ENCODE measurements around the gene ELP2. TPM values are rescaled to one million over a fixed set of nuclear protein-coding genes. Genes with fewer than 3 reads are reported as not detected.

ELP2 gene
- total RNA-seq, 1 donor from 2014 or later: 96.2 TPM

DNA sequence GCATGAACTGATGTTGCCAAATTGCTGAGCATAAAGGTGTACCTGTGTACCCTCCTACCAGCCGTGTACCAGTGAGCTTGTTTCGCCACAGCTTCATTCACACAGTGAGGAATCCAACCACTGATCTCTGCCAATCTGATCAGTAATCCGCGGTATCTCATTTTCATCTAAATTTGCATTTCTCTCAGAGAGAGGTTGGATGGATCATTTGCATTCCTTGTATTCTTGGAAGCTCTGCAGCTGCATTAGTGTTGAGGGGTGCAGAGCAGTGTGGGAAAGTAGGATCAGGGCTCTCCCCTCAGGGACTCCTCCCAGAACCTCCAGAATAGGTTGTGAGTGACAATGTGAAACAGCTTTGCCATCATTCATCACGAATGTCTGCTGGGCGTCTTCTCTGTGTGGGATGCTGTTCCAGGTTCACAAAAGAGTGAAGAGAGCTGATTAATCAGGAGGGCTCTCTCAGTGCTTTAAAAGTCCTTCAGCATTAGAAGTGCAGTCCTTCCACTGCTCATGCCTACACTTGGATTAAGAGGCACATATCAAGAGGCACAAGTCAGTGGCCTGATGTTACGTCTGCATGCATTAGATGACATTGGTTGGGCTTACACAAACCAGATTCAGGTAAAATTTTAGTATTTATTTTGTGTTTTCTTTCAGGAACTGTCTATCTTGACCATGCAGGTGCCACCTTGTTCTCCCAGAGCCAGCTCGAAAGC, 65.1 kb downstream of the ELP2 start:
- TF ChIP-seq, protein P1, sequence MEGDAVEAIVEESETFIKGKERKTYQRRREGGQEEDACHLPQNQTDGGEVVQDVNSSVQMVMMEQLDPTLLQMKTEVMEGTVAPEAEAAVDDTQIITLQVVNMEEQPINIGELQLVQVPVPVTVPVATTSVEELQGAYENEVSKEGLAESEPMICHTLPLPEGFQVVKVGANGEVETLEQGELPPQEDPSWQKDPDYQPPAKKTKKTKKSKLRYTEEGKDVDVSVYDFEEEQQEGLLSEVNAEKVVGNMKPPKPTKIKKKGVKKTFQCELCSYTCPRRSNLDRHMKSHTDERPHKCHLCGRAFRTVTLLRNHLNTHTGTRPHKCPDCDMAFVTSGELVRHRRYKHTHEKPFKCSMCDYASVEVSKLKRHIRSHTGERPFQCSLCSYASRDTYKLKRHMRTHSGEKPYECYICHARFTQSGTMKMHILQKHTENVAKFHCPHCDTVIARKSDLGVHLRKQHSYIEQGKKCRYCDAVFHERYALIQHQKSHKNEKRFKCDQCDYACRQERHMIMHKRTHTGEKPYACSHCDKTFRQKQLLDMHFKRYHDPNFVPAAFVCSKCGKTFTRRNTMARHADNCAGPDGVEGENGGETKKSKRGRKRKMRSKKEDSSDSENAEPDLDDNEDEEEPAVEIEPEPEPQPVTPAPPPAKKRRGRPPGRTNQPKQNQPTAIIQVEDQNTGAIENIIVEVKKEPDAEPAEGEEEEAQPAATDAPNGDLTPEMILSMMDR (IDR thresholded peaks at IDR 0.05; ENCODE audit: partially characterized antibody, unreplicated experiment): no peak
- Mint-ChIP-seq H3K27ac (ENCODE audit: unreplicated experiment) (no peak overlapping the region), H3K9me3 (ENCODE audit: unreplicated experiment) (no peaks in the 10 kb centered on the region), H3K4me1 (ENCODE audit: low read depth, unreplicated experiment) (no peaks in the 10 kb centered on the region), H3K27me3 (ENCODE audit: unreplicated experiment) (peaks cover 2% of the 10 kb centered on the region), H3K4me3 (ENCODE audit: unreplicated experiment) (no peak overlapping the region), H3K36me3 (ENCODE audit: unreplicated experiment) (peaks cover 3% of the 10 kb centered on the region)
- no peak for DNase-seq

DNA sequence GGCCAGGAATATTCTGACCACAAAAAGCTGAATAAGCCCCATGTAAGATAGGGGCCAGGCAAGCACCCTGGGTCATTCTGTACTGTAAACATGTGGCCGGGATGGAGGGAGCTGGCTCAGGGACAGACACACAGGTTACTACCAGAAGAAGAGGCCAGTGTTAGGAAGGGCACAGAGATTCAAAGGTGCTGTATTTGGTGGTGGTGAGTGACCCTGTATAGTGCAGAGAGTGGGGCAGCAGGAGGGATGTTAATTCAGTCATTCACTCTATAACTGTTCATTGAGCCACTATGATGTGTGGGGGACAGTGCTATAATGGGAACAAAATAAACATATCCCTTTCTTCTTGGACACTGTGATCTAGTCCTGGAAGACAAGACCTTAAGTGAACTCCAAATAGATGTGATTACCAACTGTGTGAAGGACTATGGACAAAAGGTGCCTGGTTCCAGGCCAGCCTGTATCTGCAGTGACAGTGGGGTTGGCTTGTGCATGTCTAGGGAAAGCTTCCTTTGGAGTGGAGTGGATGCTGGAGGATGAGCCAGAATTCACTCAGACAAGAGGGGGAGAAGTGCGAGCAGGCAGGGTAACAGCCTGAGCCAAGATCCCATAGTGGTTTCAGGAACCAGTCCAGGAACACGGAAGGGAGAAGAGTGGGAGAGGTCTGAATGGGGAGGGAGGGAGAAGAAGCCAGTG, 65.9 kb downstream of the ELP2 start:
- TF ChIP-seq, protein P1 (IDR thresholded peaks at IDR 0.05; ENCODE audit: partially characterized antibody, unreplicated experiment): no peak
- Mint-ChIP-seq H3K4me1 (ENCODE audit: low read depth, unreplicated experiment) (no peaks in the 10 kb centered on the region), H3K27ac (ENCODE audit: unreplicated experiment) (no peak overlapping the region), H3K9me3 (ENCODE audit: unreplicated experiment) (no peaks in the 10 kb centered on the region), H3K4me3 (ENCODE audit: unreplicated experiment) (no peak overlapping the region), H3K36me3 (ENCODE audit: unreplicated experiment) (peaks cover 3% of the 10 kb centered on the region), H3K27me3 (ENCODE audit: unreplicated experiment) (peaks cover 2% of the 10 kb centered on the region)
- DNase-seq: no peak

DNA sequence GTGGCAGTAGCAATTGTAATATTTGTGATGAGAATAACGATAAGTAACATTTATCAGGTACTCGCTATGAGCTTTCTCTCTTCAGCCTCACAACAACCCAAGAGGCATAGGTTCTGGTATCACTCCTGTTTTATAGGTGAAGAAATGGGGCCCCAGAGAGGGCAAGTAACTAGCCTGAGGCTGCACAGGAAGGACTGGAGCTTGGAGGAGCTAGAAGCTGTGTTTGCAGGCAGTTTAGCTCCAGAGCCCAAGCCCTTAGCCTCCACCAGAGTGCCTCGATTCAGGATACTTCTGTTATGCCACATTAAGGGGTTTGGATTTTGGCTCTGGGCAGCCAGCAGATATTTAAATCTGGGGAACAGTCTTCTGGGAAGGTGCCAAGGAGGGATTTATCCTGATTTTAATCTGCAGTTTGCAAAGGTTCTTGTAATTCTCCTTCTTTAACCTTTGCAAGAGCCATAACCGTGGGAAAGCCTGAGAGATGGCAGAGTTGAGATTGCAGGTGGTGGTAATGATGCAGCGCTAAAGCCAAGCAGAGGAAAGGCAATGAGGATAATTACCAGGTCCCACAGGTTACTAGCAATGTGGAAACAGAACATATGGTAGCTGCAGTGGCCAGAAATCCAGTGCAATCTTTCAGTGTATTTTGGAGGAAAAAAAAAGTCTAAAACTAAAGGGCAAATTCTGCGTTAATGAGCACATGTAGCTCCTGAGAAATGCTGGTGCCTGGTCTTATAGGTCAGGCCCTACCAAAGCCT, 66.7 kb downstream of the ELP2 start:
- Mint-ChIP-seq H3K36me3 (ENCODE audit: unreplicated experiment) (peaks cover 3% of the 10 kb centered on the region), H3K4me1 (ENCODE audit: low read depth, unreplicated experiment) (no peaks in the 10 kb centered on the region), H3K9me3 (ENCODE audit: unreplicated experiment) (no peaks in the 10 kb centered on the region), H3K4me3 (ENCODE audit: unreplicated experiment) (no peak overlapping the region), H3K27me3 (ENCODE audit: unreplicated experiment) (peaks cover 2% of the 10 kb centered on the region), H3K27ac (ENCODE audit: unreplicated experiment) (no peak overlapping the region)
- DNase-seq: no peak
- TF ChIP-seq, protein P1 (IDR thresholded peaks at IDR 0.05; ENCODE audit: partially characterized antibody, unreplicated experiment): no peak

DNA sequence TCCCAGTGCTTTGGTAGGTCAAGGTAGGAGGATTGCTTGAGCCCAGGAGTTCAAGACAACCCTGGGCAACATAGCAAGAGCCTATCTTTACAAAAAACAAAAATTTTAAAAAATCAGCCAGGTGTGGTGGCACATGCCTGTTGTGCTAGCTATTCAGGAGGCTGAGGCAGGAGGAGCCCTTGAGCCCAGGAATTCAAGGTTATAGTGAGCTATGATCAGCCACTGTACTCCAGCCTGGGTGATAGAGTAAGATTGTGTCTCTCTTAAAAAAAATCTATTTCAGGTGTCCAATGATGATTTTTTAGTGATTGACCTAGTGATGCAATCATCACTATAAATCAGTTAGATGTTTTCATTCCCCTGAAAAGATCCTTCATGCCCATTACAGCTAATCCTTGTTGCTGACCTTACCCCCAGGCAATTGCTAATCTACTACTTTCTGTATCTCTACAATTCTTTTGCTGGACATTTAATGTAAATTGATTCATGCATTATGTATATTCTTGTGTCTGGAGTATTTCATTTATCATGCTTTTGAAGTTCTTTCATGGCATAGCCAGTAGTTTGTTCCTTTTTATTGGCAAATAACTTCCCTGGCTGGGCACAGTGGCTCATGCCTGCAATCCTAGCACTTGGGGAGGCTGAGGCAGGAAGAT, 67.9 kb downstream of the ELP2 start:
- H3K9me3 Mint-ChIP-seq (ENCODE audit: unreplicated experiment): no peaks in the 10 kb centered on the region
- H3K4me3 Mint-ChIP-seq (ENCODE audit: unreplicated experiment): no peak overlapping the region
- H3K27me3 Mint-ChIP-seq (ENCODE audit: unreplicated experiment): peaks cover 5% of the 10 kb centered on the region
- no peak for DNase-seq
- H3K36me3 Mint-ChIP-seq (ENCODE audit: unreplicated experiment): no peaks in the 10 kb centered on the region
- H3K27ac Mint-ChIP-seq (ENCODE audit: unreplicated experiment): no peak overlapping the region
- H3K4me1 Mint-ChIP-seq (ENCODE audit: low read depth, unreplicated experiment): no peaks in the 10 kb centered on the region
- TF ChIP-seq, protein P1 (IDR thresholded peaks at IDR 0.05; ENCODE audit: partially characterized antibody, unreplicated experiment): no peak
